Activated gamma-delta T cell (primary cell): ENCODE data around the gene TCTN2.

Experiments used
- DNase-seq: peaks from one replicate; lab custom pipeline; 2025; lab: John Stamatoyannopoulos, UW

Gene TCTN2

GRCh38 chr12:123686636-123687190, 15.8 kb downstream of the TCTN2 start:
- DNase-seq = no peak

DNA sequence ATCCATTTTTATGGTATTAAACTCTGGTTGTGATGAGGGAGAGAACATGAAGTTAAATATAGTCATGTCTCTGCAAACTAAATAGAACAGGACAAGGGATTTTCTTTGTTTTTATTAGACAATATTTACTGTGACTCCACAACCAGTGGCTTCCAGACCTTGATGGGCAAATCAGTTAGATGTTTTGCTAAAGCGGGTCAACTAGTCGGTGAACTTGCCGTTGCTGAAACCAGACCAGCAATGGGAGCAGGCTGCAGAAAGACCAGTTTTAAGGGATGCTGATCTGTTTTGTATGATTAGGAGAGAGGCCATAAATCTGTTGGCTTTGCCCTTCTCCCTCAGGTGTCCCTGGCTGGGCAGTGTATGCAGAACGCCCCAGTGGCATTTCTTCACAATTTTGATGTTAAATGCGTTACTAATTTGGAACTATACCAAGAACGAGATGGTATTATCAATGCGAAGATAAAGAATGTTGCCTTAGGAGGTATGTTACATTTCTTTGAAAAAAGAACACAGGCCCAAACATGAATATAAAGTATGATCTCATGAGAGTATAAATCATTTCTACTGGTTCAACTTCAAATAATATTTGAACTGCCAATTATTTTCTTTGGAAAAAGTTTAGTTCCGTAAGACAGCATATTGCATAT, 19.4 kb downstream of the TCTN2 start:
- DNase-seq = no peak

DNA sequence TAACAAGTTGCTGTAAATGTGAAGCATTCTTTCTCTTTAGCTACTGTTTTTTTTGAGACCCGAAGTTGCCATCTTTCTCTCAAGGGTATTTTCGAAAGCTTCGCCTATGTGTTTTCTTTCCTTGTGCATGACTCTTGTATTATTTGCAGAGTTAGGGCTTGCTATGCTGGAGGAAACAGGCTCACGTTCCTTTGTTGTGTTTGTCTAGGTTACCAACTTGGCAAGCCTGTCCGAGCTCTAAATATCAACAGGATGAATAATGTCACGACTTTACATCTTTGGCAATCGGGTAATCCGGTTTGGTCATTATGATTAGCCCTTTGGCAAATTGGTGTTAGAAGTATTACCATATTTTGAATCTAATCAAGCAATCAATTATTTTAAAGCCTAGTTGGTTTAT, 25.3 kb downstream of the TCTN2 start:
- DNase-seq = no peak

GRCh38 chr12:123696646-123697045, 25.7 kb downstream of the TCTN2 start:
- no peak for DNase-seq

DNA sequence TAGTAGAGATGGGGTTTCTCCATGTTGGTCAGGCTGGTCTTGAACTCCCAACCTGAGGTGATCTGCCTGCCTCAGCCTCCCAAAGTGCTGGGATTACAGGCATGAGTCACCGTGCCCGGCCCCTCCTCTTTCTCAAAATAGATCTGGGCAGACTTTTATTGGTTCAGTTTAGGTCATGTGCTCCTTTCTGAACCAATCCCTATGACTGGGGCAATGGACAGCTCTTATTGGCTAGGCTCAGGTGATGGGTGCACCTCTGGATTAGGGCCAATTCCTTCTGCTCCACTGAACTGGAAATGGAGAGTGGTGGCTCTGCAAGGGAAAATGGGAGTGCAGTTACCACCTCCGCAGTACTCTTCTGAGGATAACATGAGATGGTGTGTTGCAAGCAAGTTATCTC, 35.0 kb downstream of the TCTN2 start:
- DNase-seq = no peak

GRCh38 chr12:123707466-123707865, 36.6 kb downstream of the TCTN2 start:
- DNase-seq = no peak

GRCh38 chr12:123712780-123713319, 41.9 kb downstream of the TCTN2 start:
- DNase-seq = no peak

- DNase-seq = no peak
These were observed 42.5 kb downstream of the TCTN2 start for GRCh38 chr12:123713398-123713797.

GRCh38 chr12:123713823-123714585, 43.1 kb downstream of the TCTN2 start:
- DNase-seq = no peak

DNA sequence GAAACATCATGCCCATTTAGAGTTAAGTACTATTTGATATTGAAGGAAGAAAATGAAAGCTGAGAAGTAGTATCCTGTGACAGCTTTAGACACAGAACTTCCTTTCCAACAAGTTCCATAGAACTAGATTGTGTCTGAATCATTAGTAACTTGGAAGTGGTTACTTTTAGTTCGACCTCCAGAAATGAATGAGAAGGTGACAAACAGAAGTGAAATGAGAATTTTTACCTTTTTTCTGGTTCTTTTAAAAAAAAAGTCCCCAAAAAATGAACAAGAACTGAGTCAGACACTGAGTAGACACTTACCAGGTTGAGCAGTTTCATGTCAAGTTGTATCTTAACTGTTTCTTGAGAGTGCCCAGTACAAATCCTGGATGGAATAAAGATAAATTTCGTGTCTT, 44.3 kb downstream of the TCTN2 start:
- DNase-seq = no peak

- DNase-seq = no peak
These were observed 46.4 kb downstream of the TCTN2 start for GRCh38 chr12:123717350-123717749.

GRCh38 chr12:123720141-123720814, 49.4 kb downstream of the TCTN2 start:
- DNase-seq = no peak

DNA sequence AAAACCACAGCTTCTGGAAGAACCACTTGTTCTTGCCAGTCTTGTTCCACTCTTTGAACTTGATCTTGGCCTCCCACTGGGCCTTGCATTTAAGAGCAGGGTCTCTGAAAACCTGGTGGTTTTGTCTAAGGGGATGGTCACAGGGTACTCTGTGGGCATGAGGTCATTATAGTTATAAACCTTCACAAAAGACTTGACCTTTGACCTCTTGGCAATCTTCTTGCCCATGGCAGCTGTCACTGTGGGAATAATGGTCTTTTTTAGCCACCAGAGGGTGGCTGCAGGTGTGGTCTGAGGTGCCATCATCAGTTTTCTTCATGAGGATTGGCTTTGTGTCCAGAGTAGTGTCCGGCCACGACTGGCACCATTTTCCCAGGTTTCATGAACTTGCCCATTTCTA, 50.3 kb downstream of the TCTN2 start:
- DNase-seq = no peak

DNA sequence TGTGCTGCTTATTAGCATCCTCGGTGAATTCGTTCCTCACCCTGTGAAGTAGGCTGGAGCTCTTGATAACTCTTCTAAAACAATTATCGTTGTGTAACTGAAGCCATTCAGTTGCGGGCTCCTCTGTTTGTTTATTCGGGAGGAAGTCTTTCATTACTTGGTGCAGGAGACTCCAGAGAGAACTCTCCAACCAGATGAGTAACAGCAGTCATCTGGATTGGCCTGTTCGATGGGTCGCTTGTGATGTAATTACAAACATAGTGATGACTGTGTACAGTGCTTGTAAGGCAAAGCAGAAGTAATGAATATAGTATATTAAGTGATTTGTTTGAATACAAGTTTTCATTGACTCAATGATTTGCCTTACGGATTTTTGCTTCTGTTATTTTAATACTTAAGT, 52.1 kb downstream of the TCTN2 start:
- no peak for DNase-seq

DNA sequence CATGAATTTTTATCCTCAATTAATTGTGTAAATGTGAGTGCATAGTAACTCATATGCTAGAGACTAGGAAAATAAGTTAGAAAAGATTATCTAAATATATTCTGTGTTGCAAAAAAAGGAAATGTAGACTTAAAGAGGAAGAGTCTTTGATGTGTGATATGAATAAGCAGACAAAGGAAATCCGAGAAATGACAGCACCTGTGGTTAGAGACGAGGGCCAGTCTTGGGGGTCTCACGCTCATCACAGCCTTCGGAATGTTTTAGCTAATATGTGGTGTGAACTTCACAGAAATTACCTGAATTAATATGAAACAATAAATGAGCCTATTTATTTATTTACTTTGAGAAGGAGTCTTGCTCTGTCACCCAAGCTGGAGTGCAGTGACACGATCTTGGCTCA, 52.9 kb downstream of the TCTN2 start:
- no peak for DNase-seq

- DNase-seq = no peak
These were observed 55.3 kb downstream of the TCTN2 start for GRCh38 chr12:123726244-123726643.

- no peak for DNase-seq
These were observed 56.0 kb downstream of the TCTN2 start for GRCh38 chr12:123726962-123727361.

GRCh38 chr12:123727878-123728277, 57.0 kb downstream of the TCTN2 start:
- no peak for DNase-seq

GRCh38 chr12:123731596-123731995, 60.7 kb downstream of the TCTN2 start:
- DNase-seq = no peak

GRCh38 chr12:123732251-123732650, 61.3 kb downstream of the TCTN2 start:
- DNase-seq = no peak

- DNase-seq = no peak
These were observed 62.3 kb downstream of the TCTN2 start for GRCh38 chr12:123733229-123733628.

GRCh38 chr12:123734268-123734667, 63.4 kb downstream of the TCTN2 start:
- DNase-seq = no peak
